Measurements from ENCODE around the gene SHISA9. TPM values are rescaled to one million over a fixed set of nuclear protein-coding genes. Genes with fewer than 3 reads are reported as not detected.

SHISA9 gene
- polyA plus RNA-seq, 1 of the 3 experiments (the other 2 are of a cell fraction): 0.02 TPM

- TF ChIP-seq, protein P1, sequence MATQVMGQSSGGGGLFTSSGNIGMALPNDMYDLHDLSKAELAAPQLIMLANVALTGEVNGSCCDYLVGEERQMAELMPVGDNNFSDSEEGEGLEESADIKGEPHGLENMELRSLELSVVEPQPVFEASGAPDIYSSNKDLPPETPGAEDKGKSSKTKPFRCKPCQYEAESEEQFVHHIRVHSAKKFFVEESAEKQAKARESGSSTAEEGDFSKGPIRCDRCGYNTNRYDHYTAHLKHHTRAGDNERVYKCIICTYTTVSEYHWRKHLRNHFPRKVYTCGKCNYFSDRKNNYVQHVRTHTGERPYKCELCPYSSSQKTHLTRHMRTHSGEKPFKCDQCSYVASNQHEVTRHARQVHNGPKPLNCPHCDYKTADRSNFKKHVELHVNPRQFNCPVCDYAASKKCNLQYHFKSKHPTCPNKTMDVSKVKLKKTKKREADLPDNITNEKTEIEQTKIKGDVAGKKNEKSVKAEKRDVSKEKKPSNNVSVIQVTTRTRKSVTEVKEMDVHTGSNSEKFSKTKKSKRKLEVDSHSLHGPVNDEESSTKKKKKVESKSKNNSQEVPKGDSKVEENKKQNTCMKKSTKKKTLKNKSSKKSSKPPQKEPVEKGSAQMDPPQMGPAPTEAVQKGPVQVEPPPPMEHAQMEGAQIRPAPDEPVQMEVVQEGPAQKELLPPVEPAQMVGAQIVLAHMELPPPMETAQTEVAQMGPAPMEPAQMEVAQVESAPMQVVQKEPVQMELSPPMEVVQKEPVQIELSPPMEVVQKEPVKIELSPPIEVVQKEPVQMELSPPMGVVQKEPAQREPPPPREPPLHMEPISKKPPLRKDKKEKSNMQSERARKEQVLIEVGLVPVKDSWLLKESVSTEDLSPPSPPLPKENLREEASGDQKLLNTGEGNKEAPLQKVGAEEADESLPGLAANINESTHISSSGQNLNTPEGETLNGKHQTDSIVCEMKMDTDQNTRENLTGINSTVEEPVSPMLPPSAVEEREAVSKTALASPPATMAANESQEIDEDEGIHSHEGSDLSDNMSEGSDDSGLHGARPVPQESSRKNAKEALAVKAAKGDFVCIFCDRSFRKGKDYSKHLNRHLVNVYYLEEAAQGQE (IDR thresholded peaks at IDR 0.05; ENCODE audit: low read depth, low read length): no peak
- TF ChIP-seq TCF12 (IDR thresholded peaks at IDR 0.05): no peak
These were observed 388.1 kb downstream of the SHISA9 start (continued) for GRCh38 chr16:13289515-13289914.

Other genes with a start within 250 kb of the SHISA9 start
- 11.9 and 13.9 TPM in 2 replicates for gene CPPED1, start 97.7 kb upstream of the SHISA9 start, polyA plus RNA-seq (2012; rRNA removed)

All from SK-N-SH (cell line).